Right lobe of liver (tissue), 6 donors: ENCODE data around the gene MRPS33. TPM values are rescaled to one million over a fixed set of nuclear protein-coding genes. Genes with fewer than 3 reads are reported as not detected.
"Not testable (repeated sequence)": the region's sequence is repeated elsewhere in the genome, so short reads cannot be mapped to it uniquely, and the experiment has no call there.

ENCODE experiments used
- ATAC-seq, 4 donors: fragments of 200-7000 bp; cut with Tn5 transposase; one replicate each; pipeline ENCODE4 v1.9.1; 2020; ENCODE audit warnings: mild to moderate bottlenecking in 4 of 4, moderate library complexity in 4 of 4
- DNase-seq, 3 donors: peaks; one replicate each; pipeline ENCODE4 v3.0.0-alpha.2; 2020
- H3K27ac ChIP-seq, 3 donors: fragments of 200-600 bp; one replicate each; pipeline ENCODE4 v1.8.0; 2022
- H3K27me3 ChIP-seq, 2 donors: fragments of 200-600 bp; one replicate each; pipeline ENCODE4 v1.8.0; 2022
- H3K36me3 ChIP-seq, 4 donors: fragments of 200-600 bp; sonication (generic) in 1 of 4; one replicate each; pipeline versions ENCODE4 v1.5.1 to v1.8.0; 2017 to 2022; ENCODE audit warnings: control low read depth in 1 of 4
- H3K4me1 ChIP-seq, 4 donors: fragments of 200-600 bp; sonication (generic) in 1 of 4; one replicate each; pipeline versions ENCODE4 v1.5.1 to v1.8.0; 2017 to 2022; ENCODE audit warnings: control low read depth in 1 of 4
- H3K4me3 ChIP-seq, 3 donors: fragments of 200-600 bp; one replicate each; pipeline ENCODE4 v1.8.0; 2022
- H3K9me3 ChIP-seq, 4 donors: fragments of 200-600 bp; sonication (generic) in 1 of 4; one replicate each; pipeline versions ENCODE4 v1.5.1 to v1.8.0; 2017 to 2022; ENCODE audit warnings: control low read depth in 1 of 4
- CTCF ChIP-seq, 4 donors: fragments of 200-600 bp in 3 of 4; fragments of 450-650 bp in 1 of 4; IDR thresholded peaks; one replicate each; pipeline versions ENCODE4 v1.5.1 to v1.8.0; 2016 to 2022; ENCODE audit warnings: antibody characterized with exemption in 4 of 4, mild to moderate bottlenecking in 2 of 4
- POLR2A ChIP-seq: fragments of 450-650 bp; IDR thresholded peaks from one replicate; pipeline ENCODE4 v1.6.1; 2017; ENCODE audit warnings: antibody characterized with exemption, mild to moderate bottlenecking
- WGBS: methylation state at CpG from one replicate; pipeline ENCODE4 v1.1.6; 2018; ENCODE audit warnings: low coverage, low lambda C conversion rate; ENCODE audit not compliant: insufficient coverage; ENCODE audit errors: missing lambda C conversion rate; 5-methylcytosine and 5-hydroxymethylcytosine counted together
- intact Hi-C, 2 donors: fragments of 100-400 bp; cut with DNase I; formaldehyde crosslinking; loops; one replicate each; pipeline versions ENCODE4 v1.11.2 to v1.14.1; 2022
- small RNA-seq, 2 experiments: library from RNA; depleted of rRNA; stranded (forward); fragments of <200 nt; gene quantifications; one replicate each; pipeline ENCODE3, GENCODE V24; 2016
- total RNA-seq, 6 experiments: library from RNA; depleted of rRNA in 2 of 6; stranded (reverse); fragments of >200 nt in 2 of 6; fragmentation: NEBNext Ultra II Directional in 3 of 6; extraction: Animal tissue kit (Norgen Biotek cat#: 25700) in 3 of 6; gene quantifications; one replicate each; pipeline versions ENCODE4 v1.1.0 to v1.2.4, GENCODE V29; 2016 to 2023
- donor health status: DM: no; HTN: yes; CAD: no.
- donor health status: DM: no; HTN: no; CAD: no.
- donor health status: DM: no; HTN: no; CAD: no.
- donor health status: DM: no; HTN: yes; CAD: no.
- donor health status: DM: no; HTN: yes; CAD: no.

MRPS33 gene
- total RNA-seq, 6 experiments from 2014 or later = 26.0 to 44.4 (median 31.1) TPM

GRCh38 chr7:140967438-140967837 is 47.3 kb downstream of the MRPS33 start:
- ATAC-seq = no peak
- H3K27ac ChIP-seq = no peak overlapping the region

GRCh38 chr7:140966561-140967233 is 48.1 kb downstream of the MRPS33 start:
- intact Hi-C loops = no loop called here
- TF ChIP-seq CTCF (IDR thresholded peaks at IDR 0.05) (no peak), POLR2A (no peak)
- H3K4me1 ChIP-seq = peaks cover 0 to 8% (median 0%) of the 10 kb centered on the region in 4 donors
- ATAC-seq = peak; percentile 45 to 83 (median 55)
- no peak for DNase-seq
- H3K9me3 ChIP-seq = no peaks in the 10 kb centered on the region
- H3K27me3 ChIP-seq = no peaks in the 10 kb centered on the region
- no peaks in the 10 kb centered on the region for H3K36me3 ChIP-seq
- WGBS = 40% methylated on average over 5 of the region's 5 CpGs
- no peak overlapping the region for H3K27ac ChIP-seq
- H3K4me3 ChIP-seq = no peak overlapping the region

More at GRCh38 chr7:140967438-140967837, 47.3 kb downstream of the MRPS33 start:
- no peak overlapping the region for H3K4me3 ChIP-seq
- intact Hi-C loops = no loop called here
- no peak for TF ChIP-seq POLR2A
- no peak for TF ChIP-seq CTCF (IDR thresholded peaks at IDR 0.05)
- 69% methylated on average over 2 of the region's 2 CpGs for WGBS
- DNase-seq = no peak
- H3K36me3 ChIP-seq = no peaks in the 10 kb centered on the region
- peaks cover 0 to 13% (median 2%) of the 10 kb centered on the region in 4 donors for H3K4me1 ChIP-seq
- no peaks in the 10 kb centered on the region for H3K27me3 ChIP-seq
- no peaks in the 10 kb centered on the region for H3K9me3 ChIP-seq

GRCh38 chr7:140961117-140961516 is 53.6 kb downstream of the MRPS33 start:
- ATAC-seq (no peak), DNase-seq (no peak)
- H3K4me1 ChIP-seq = no peaks in the 10 kb centered on the region
- WGBS = 86% methylated on average over 4 of the region's 4 CpGs
- H3K27ac ChIP-seq = no peak overlapping the region
- H3K36me3 ChIP-seq = no peaks in the 10 kb centered on the region
- intact Hi-C loops = no loop called here
- TF ChIP-seq CTCF (IDR thresholded peaks at IDR 0.05) = no peak
- TF ChIP-seq POLR2A = no peak
- H3K9me3 ChIP-seq = no peaks in the 10 kb centered on the region
- H3K4me3 ChIP-seq = no peak overlapping the region
- H3K27me3 ChIP-seq = no peaks in the 10 kb centered on the region

GRCh38 chr7:140956997-140957396 is 57.8 kb downstream of the MRPS33 start:
- H3K4me3 ChIP-seq, H3K9me3 ChIP-seq, DNase-seq, intact Hi-C loops, H3K27me3 ChIP-seq, H3K36me3 ChIP-seq, H3K27ac ChIP-seq, ATAC-seq, H3K4me1 ChIP-seq: not testable (repeated sequence)
- 93% methylated on average over 3 of the region's 25 CpGs for WGBS

Small RNAs within 50 kb of the gene (small RNA-seq; reads per million reads assigned to genes)
- gene RNU4-74P = 0 reads per million in 2 experiments

Other genes starting within 250 kb of the MRPS33 start
- 10 to 100 TPM in 5 of 6 experiments, 1 to 10 TPM in 1; 9.0 to 17.7 (median 13.2) TPM for gene BRAF, start 90.0 kb downstream of the MRPS33 start, total RNA-seq
- under 1 TPM in 4 of 6 experiments, not detected in 2; under 0.01 to 0.53 (median 0.13) TPM for gene TMEM178B, start 59.1 kb upstream of the MRPS33 start, total RNA-seq